ENCODE data around the gene NEFH.

- no peak for TF ChIP-seq POLR2AphosphoS5 (IDR thresholded peaks at IDR 0.05; ENCODE audit: borderline replicate concordance, low read depth, low read length)
- TF ChIP-seq EZH2 (IDR thresholded peaks at IDR 0.05), result no peak
- TF ChIP-seq FOXP2 (optimal IDR thresholded peaks at IDR 0.05; ENCODE audit: control extremely low read depth, extremely low read length, insufficient read depth), result no peak
These were observed 29.8 kb downstream of the NEFH start for GRCh38 chr22:29509815-29510214.

Data from SK-N-MC (cell line).